Endothelial cell of umbilical vein (primary cell): ENCODE results near the gene PPP3CA. TPM values are rescaled to one million over a fixed set of nuclear protein-coding genes. Genes with fewer than 3 reads are reported as not detected.

ENCODE experiments used
- BruUV-seq: library from RNA; stranded (reverse); fragments of 400-500 nt; replicated peaks from 2 replicates; lab custom pipeline; 2021; lab: Mats Ljungman, UMichigan
- CTCF ChIA-PET: fragments of 300-600, 350-600 bp; sonication (Branson Sonifier 250); formaldehyde crosslinking; loops from one replicate; lab custom pipeline; 2021; ENCODE audit warnings: antibody characterized with exemption, inconsistent platforms; lab: Charles Lee
- POLR2A ChIA-PET: fragments of 300-600, 350-600 bp; sonication (Branson Sonifier 250); formaldehyde crosslinking; loops from one replicate; lab custom pipeline; 2021; ENCODE audit warnings: antibody characterized with exemption, inconsistent platforms; lab: Charles Lee
- DNase-seq: peaks from one replicate; pipeline ENCODE4 v3.0.0-alpha.2; 2011; ENCODE audit warnings: low read depth, low spot score
- FAIRE-seq: peaks from 2 replicates; lab custom pipeline; 2011; peaks lifted over from hg19 to GRCh38; lab: Jason Lieb, UNC
- H2AFZ ChIP-seq: 2 replicates; pipeline ENCODE4 v1.6.0; 2012; ENCODE audit warnings: low read depth, low read length, control low read depth, inconsistent platforms
- H3K27ac ChIP-seq: 2 replicates; pipeline ENCODE4 v1.5.1; 2011; ENCODE audit warnings: low read depth, mild to moderate bottlenecking, control low read depth, low read length, moderate library complexity; ENCODE audit not compliant: insufficient read depth
- H3K27me3 ChIP-seq, 2 experiments: 2 replicates each; pipeline versions ENCODE4 v1.6.0 to v1.6.1; 2011; ENCODE audit warnings: low read length in 2 of 2, mixed read lengths in 1 of 2; ENCODE audit not compliant: control insufficient read depth in 2 of 2, insufficient read depth in 2 of 2
- H3K36me3 ChIP-seq, 2 experiments: 2 replicates in 1 of 2; 3 replicates in 1 of 2; pipeline ENCODE4 v1.5.1; 2011; ENCODE audit warnings: low read length in 2 of 2, mild to moderate bottlenecking in 1 of 2, moderate library complexity in 1 of 2; ENCODE audit not compliant: control insufficient read depth in 2 of 2, insufficient read depth in 2 of 2; ENCODE audit errors: extremely low read depth in 1 of 2
- H3K4me1 ChIP-seq: 3 replicates; pipeline ENCODE4 v1.5.1; 2011; ENCODE audit warnings: mild to moderate bottlenecking, low read length; ENCODE audit not compliant: control insufficient read depth, insufficient read depth; ENCODE audit errors: extremely low read depth
- H3K4me2 ChIP-seq: 2 replicates; pipeline ENCODE4 v1.6.1; 2011; ENCODE audit warnings: low read length, control low read depth, mixed read lengths; ENCODE audit not compliant: insufficient read depth
- H3K4me3 ChIP-seq, 3 experiments: fragments of 200-600 bp in 1 of 3; sonication (generic), shearing (Covaris generic) in 1 of 3; replicated peaks in 1 of 3; 2 replicates each; pipeline ENCODE4 v1.5.1; 2011 to 2016; ENCODE audit warnings: control low read depth in 3 of 3, low read length in 3 of 3, mild to moderate bottlenecking in 2 of 3, inconsistent platforms in 1 of 3, low read depth in 1 of 3, moderate library complexity in 1 of 3; ENCODE audit not compliant: insufficient read depth in 1 of 3
- H3K79me2 ChIP-seq: 2 replicates; pipeline ENCODE4 v1.6.0; 2012; ENCODE audit warnings: low read length, inconsistent platforms; ENCODE audit not compliant: control insufficient read depth, insufficient read depth
- H3K9ac ChIP-seq: replicated peaks from 2 replicates; pipeline ENCODE3; 2011; ENCODE audit warnings: low read length, control low read depth; ENCODE audit not compliant: insufficient read depth; ENCODE audit errors: extremely low read depth
- H3K9me1 ChIP-seq: replicated peaks from 3 replicates; pipeline ENCODE4 v1.6.0; 2011; ENCODE audit warnings: mild to moderate bottlenecking, low read length; ENCODE audit not compliant: control insufficient read depth, insufficient read depth; ENCODE audit errors: extremely low read depth
- H3K9me3 ChIP-seq: replicated peaks from 2 replicates; pipeline ENCODE4 v1.5.1; 2012; ENCODE audit warnings: low read length, inconsistent platforms; ENCODE audit not compliant: control insufficient read depth, insufficient read depth
- H4K20me1 ChIP-seq: replicated peaks from 2 replicates; pipeline ENCODE3; 2011; ENCODE audit warnings: mild to moderate bottlenecking, low read length; ENCODE audit not compliant: control insufficient read depth, insufficient read depth; ENCODE audit errors: extremely low read depth
- EZH2 ChIP-seq: IDR thresholded peaks from 2 replicates; pipeline ENCODE4 v1.6.1; 2012; ENCODE audit warnings: borderline replicate concordance, low read depth, mild to moderate bottlenecking, moderate library complexity, low read length, inconsistent platforms; ENCODE audit not compliant: severe bottlenecking
- FOS ChIP-seq: IDR thresholded peaks from 2 replicates; pipeline ENCODE4 v1.6.1; 2011; ENCODE audit warnings: mild to moderate bottlenecking, low read length, moderate library complexity, borderline replicate concordance; ENCODE audit not compliant: insufficient read depth
- GATA2 ChIP-seq: IDR thresholded peaks from 2 replicates; pipeline ENCODE4 v1.7.0; 2011; ENCODE audit warnings: low read depth, mild to moderate bottlenecking, moderate library complexity, mixed read lengths, low read length; ENCODE audit not compliant: insufficient read length, insufficient read depth
- JUN ChIP-seq: IDR thresholded peaks from 2 replicates; pipeline ENCODE4 v1.6.1; 2011; ENCODE audit warnings: borderline replicate concordance, low read depth; ENCODE audit not compliant: insufficient read length, insufficient read depth
- MYC ChIP-seq: IDR thresholded peaks from one replicate; pipeline ENCODE4 v1.6.1; 2011; ENCODE audit warnings: mild to moderate bottlenecking, low read depth, low read length
- POLR2A ChIP-seq: IDR thresholded peaks from 2 replicates; pipeline ENCODE4 v1.6.1; 2012; ENCODE audit warnings: low read depth, mild to moderate bottlenecking, control low read depth, low read length
- POLR2AphosphoS5 ChIP-seq: IDR thresholded peaks from 2 replicates; pipeline ENCODE4 v1.6.1; 2012; ENCODE audit warnings: low read depth, mild to moderate bottlenecking, control low read depth, low read length, moderate library complexity; ENCODE audit not compliant: insufficient read depth
- dilution Hi-C: fragments of 300-500 bp; cut with MboI; formaldehyde crosslinking; loops from one replicate; pipeline ENCODE4 v1.15.0; 2019; ENCODE audit warnings: low sequenced_read_pairs; ENCODE audit not compliant: extremely low pct_ligation_motif_present
- intact Hi-C: fragments of 100-400 bp; cut with micrococcal nuclease; formaldehyde crosslinking; loops from one replicate; pipeline ENCODE4 v1.10.0; 2022
- polyA plus RNA-seq, 4 experiments: library from polyadenylated mRNA; depleted of rRNA in 3 of 4; stranded (reverse) in 3 of 4; unstranded in 1 of 4; fragments of >200 nt; gene quantifications; 2 replicates each; pipeline versions ENCODE4 v1.2.1 to v1.2.3, GENCODE V29; 2011 to 2012; ENCODE audit warnings: missing spikeins in 1 of 4
- total RNA-seq: library from RNA; stranded (reverse); gene quantifications from 2 replicates; pipeline ENCODE4 v1.2.3, GENCODE V29; 2021
- TF ChIP-seq, protein P1 (sequence below): IDR thresholded peaks from 2 replicates; pipeline ENCODE4 v1.6.1; 2011; ENCODE audit not compliant: insufficient read depth, insufficient read length

Gene PPP3CA
- total and polyA plus RNA-seq, 2 donors (not counting 3 experiments of a cell fraction or from before 2014, with no cell fraction given) = 7.0 to 43.3 TPM

DNA sequence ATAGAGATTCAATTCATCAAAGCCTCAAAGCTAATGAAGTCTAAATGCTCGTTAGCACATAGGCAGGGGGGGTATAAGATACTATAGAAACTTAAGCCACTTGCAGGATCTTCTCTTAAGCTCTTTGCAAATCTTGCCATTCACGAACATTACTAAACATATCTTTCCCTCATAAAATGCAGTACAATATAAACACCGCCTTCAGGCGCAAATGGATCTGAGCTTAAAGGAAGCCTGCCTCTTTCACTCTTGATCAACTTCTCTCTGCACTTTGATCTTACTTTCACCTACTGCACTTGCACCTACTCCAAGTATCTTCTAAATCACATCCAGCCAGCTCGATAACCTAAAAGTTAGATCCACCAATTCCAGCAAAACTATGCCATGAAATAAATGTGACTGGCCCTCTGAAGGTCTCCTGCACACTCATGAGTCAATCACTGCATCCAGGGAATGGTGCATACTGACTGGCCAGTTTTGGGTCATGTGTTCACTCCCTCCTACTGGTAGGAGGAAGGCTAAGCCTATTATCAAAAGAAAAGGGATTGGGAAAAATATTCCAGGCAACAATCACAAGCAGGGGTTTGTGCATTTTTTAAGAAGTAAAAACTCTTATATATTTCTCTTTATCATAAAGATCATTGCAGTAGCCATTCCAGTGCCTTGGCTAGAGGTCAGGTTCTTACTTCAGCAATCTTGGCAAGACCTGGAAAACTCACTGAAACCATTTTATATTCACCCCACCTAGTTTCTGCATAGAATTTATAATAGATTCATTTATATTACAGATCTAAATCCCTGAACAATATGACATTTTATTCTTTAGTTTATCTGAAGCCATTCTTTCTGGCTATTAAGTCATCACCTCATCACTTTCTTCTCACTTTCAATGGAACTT is 222.0 kb downstream of the PPP3CA start:
- Histone ChIP-seq H3K9ac (no peak overlapping the region), H3K4me3 (no peak overlapping the region), H3K9me3 (no peaks in the 10 kb centered on the region), H3K4me1 (no peaks in the 10 kb centered on the region), H3K4me2 (no peak overlapping the region), H3K36me3 (no peaks in the 10 kb centered on the region), H3K27ac (no peak overlapping the region), H3K27me3 (no peaks in the 10 kb centered on the region), H3K79me2 (no peaks in the 10 kb centered on the region), H2AFZ (no peak overlapping the region), H4K20me1 (no peaks in the 10 kb centered on the region), H3K9me1 (no peaks in the 10 kb centered on the region)
- dilution Hi-C loops = no loop called here
- intact Hi-C loops = no loop called here
- no peak for TF ChIP-seq POLR2AphosphoS5
- no peak for TF ChIP-seq GATA2
- no peak for TF ChIP-seq JUN
- no peak for TF ChIP-seq MYC
- TF ChIP-seq, protein P1, sequence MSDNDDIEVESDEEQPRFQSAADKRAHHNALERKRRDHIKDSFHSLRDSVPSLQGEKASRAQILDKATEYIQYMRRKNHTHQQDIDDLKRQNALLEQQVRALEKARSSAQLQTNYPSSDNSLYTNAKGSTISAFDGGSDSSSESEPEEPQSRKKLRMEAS = no peak
- no peak for TF ChIP-seq FOS
- TF ChIP-seq EZH2 = no peak
- no peak for TF ChIP-seq POLR2A
- ChIA-PET CTCF (interaction anchor here (0.8 kb wide), 1 partner anchor 193 kb away, joined by 3 read pairs; no protein-coding TSS in a partner anchor), POLR2A (no interaction called here)
- BruUV-seq = no TSS peak
- DNase-seq = no peak
- no peak for FAIRE-seq
